ENCODE measurements around the gene SND1.

Gene SND1

GRCh38 chr7:127838816-127839415 is 186.9 kb downstream of the SND1 start:
- in situ Hi-C loops (cut with HindIII; ENCODE audit: low sequenced_read_pairs) = no loop called here
- no peak overlapping the region for H3K4me3 ChIP-seq (ENCODE audit: low read depth, low read length)
- DNase-seq (ENCODE audit: low read depth) = no peak
- TF ChIP-seq, protein P1, sequence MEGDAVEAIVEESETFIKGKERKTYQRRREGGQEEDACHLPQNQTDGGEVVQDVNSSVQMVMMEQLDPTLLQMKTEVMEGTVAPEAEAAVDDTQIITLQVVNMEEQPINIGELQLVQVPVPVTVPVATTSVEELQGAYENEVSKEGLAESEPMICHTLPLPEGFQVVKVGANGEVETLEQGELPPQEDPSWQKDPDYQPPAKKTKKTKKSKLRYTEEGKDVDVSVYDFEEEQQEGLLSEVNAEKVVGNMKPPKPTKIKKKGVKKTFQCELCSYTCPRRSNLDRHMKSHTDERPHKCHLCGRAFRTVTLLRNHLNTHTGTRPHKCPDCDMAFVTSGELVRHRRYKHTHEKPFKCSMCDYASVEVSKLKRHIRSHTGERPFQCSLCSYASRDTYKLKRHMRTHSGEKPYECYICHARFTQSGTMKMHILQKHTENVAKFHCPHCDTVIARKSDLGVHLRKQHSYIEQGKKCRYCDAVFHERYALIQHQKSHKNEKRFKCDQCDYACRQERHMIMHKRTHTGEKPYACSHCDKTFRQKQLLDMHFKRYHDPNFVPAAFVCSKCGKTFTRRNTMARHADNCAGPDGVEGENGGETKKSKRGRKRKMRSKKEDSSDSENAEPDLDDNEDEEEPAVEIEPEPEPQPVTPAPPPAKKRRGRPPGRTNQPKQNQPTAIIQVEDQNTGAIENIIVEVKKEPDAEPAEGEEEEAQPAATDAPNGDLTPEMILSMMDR (IDR thresholded peaks at IDR 0.05; ENCODE audit: low read depth, low read length, missing control alignments) = no peak

- TF ChIP-seq, protein P1 (IDR thresholded peaks at IDR 0.05; ENCODE audit: low read depth, low read length, missing control alignments) = no peak
- no peak for DNase-seq (ENCODE audit: low read depth)
- H3K4me3 ChIP-seq (ENCODE audit: low read depth, low read length) = no peak overlapping the region
- in situ Hi-C loops (cut with HindIII; ENCODE audit: low sequenced_read_pairs) = no loop called here
These were observed 188.4 kb downstream of the SND1 start for GRCh38 chr7:127840226-127840951.

DNA sequence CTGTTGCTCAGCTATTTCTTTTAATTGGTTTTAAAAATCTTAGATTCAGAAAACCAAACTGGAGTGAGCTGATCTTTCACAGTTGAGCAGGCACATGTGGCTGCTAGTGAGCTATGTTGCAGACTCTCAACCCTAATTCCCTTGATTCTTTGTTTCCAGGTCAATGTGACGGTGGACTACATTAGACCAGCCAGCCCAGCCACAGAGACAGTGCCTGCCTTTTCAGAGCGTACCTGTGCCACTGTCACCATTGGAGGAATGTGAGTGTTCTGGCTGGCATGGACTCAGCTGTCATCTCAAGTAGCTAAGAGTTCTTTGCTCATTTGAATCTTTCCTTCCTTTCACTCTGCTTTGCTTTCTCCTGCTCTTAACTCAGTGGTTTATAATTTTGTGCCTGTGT is 192.2 kb downstream of the SND1 start:
- no peak for DNase-seq (ENCODE audit: low read depth)
- no peak overlapping the region for H3K4me3 ChIP-seq (ENCODE audit: low read depth, low read length)
- in situ Hi-C loops (cut with HindIII; ENCODE audit: low sequenced_read_pairs) = no loop called here
- TF ChIP-seq, protein P1 (IDR thresholded peaks at IDR 0.05; ENCODE audit: low read depth, low read length, missing control alignments) = no peak

DNA sequence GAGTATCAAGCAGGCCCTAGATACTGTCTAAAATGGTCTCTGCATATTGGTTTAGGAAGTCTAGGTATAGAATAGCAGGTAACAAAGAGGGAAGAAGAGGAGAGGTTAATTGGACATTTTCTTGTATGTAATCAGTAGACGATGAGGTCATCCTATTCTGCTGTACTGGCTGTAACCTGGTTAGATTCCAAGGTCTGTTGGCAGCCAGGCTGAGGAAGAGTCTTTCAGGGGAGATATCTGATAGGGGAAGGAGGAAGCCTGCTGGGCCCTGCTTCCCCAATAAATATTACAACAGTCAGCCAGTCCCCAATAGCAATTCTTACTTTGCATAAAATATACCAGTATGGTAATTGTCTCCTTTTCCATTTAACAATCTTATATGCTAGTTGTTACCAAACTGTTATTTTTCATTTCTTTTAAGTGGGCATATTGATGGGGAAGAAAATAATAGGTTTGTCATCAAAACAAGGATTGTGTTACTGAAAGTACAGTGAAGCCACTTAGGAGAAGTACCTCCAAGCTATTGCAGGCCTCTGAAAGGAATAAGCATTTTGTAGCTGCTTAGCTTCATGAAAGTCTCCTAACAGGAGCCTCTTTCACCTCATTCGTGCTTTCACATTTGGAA is 192.8 kb downstream of the SND1 start:
- in situ Hi-C loops (cut with HindIII; ENCODE audit: low sequenced_read_pairs) = no loop called here
- TF ChIP-seq, protein P1 (IDR thresholded peaks at IDR 0.05; ENCODE audit: low read depth, low read length, missing control alignments) = no peak
- DNase-seq (ENCODE audit: low read depth) = no peak
- H3K4me3 ChIP-seq (ENCODE audit: low read depth, low read length) = no peak overlapping the region

DNA sequence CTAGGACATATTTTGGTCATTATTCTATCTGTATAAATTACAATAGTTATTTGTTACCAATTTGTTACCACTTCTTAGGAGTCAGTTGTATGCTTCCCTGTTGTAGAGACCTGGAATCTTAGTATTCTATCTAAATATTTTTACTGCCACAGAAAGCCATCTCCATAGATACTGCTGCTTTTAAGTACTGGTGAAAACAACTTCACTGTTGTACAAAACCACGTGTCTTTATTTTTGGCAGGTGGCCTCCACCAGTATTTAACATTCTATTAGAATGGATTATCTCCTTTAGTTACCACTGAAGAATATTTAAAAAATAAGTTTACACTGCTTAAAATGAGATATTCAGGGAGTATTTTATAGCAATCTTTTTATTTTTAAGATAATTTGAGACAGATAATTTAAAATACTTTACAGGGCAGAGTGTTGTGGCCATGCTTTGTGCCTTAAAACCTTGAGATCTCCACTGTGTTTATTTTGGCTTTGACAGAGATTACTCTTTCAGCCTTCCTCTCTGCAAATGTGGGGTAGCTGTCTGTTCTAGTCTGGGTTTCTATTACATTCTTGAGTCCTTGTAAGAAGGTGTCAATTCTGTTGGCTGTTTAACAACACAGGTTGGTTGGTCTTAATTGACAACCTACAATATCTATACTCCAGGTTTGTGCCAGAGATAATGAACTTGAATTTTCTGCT is 193.7 kb downstream of the SND1 start:
- DNase-seq (ENCODE audit: low read depth) = no peak
- in situ Hi-C loops (cut with HindIII; ENCODE audit: low sequenced_read_pairs) = no loop called here
- no peak overlapping the region for H3K4me3 ChIP-seq (ENCODE audit: low read depth, low read length)
- TF ChIP-seq, protein P1 (IDR thresholded peaks at IDR 0.05; ENCODE audit: low read depth, low read length, missing control alignments) = no peak

GRCh38 chr7:127847641-127848040 is 195.6 kb downstream of the SND1 start:
- TF ChIP-seq, protein P1 (IDR thresholded peaks at IDR 0.05; ENCODE audit: low read depth, low read length, missing control alignments) = no peak
- in situ Hi-C loops (cut with HindIII; ENCODE audit: low sequenced_read_pairs) = no loop called here
- no peak for DNase-seq (ENCODE audit: low read depth)

More at GRCh38 chr7:127847641-127848040, 195.6 kb downstream of the SND1 start:
- no peak overlapping the region for H3K4me3 ChIP-seq (ENCODE audit: low read depth, low read length)

Measured in astrocyte of the cerebellum (primary cell).